ENCODE measurements around the gene IL3.

Gene IL3

DNA sequence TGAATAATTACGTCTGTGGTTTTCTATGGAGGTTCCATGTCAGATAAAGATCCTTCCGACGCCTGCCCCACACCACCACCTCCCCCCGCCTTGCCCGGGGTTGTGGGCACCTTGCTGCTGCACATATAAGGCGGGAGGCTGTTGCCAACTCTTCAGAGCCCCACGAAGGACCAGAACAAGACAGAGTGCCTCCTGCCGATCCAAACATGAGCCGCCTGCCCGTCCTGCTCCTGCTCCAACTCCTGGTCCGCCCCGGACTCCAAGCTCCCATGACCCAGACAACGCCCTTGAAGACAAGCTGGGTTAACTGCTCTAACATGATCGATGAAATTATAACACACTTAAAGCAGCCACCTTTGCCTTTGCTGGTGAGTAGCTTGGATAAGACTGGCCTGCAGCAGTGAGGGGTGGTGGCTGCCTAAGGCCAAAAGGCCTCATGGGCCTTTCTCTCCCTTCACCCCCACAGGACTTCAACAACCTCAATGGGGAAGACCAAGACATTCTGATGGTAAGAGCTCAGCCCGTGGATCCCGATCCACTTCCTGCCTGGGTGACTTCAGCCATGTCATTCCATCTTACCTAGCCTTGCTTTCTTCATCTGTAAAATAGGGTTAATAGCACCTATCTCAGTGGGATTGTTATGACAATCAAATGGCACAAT, at the start of gene IL3:
Gene IL3 (plus strand): TSS at position 155 of the 661 bp plus-strand sequence. CDS start 52 bp downstream, at position 207.
- no peak for DNase-seq (ENCODE audit: low read depth in 2 of 2)

DNA sequence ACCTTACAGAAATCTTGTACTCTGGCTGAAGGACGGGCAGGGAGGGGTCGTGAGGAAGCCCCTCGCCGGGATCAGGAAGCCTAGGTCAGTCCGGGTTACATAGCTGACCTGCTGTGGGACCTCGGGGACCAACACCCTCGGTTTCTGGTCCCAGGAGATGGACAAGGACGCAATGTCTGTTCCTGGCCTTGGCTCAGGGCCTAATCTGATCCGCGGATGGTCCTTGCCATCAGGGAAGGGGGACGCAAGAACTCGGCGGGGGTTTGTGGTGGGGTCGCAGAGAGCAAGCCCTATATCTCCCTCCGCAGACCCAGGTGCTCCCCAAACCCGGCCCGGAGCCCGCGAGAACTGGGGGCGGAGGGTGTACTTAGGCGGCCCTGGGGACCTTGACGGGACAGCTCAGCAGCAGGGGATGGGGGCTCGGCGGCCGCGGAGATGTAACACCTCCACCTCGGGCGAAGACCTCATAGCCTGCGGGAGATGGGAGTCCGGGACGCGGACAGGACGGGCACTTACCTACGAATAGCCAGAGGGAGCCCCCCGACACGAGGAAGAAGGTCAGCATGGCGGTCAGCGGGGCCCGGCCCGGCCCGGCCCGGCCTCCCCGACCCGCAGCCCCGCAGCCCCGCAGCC, 49.4 kb upstream of the IL3 start:
- no peak for DNase-seq (ENCODE audit: low read depth in 2 of 2)

DNA sequence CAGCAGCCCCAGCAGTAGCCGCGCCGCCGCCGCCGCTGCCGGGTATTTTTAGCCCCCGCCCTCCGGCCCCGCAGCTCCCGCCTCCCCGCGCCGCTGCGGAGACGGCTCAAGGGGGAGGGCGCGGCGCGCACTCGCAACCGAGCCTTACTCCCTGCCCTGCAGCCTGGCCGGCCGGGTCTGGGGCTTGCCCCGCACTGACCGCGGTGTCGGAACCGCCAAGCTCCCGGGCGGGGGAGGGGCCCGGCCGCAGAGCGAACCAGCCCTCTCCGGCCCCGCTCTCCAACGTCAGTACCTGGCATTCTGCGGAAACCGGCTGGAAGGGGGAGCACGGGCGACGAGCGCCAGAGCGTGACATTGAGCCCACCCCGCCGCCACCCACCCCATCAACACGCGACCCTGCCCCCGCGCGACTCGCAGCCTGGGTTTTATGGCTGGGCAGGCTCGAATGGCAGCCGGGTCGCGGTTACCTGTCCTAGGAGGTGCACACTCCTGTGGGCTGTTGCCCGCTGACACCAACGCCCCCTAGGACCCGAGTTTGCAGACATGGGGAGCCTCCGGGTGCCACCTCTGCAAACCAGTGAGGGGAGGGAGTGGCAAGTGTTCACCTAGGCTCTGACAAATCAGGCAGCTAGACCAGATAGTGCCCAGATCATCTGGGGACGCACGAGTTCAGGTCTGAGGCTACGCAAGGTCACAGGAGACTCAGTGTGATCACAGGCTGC, 48.7 kb upstream of the IL3 start, which contains the start of gene ACSL6:
Gene ACSL6 (minus strand): TSS at position 37 of the 722 bp plus-strand sequence. CDS start 105 bp downstream, outside the sequence.
- DNase-seq (ENCODE audit: low read depth in 2 of 2), result no peak

- DNase-seq (ENCODE audit: low read depth in 2 of 2), result no peak
Measured at GRCh38 chr5:132012371-132013005, 48.0 kb upstream of the IL3 start.

- no peak for DNase-seq (ENCODE audit: low read depth in 2 of 2)
Measured at GRCh38 chr5:132013006-132013689, 47.3 kb upstream of the IL3 start.

GRCh38 chr5:132013711-132014110, 46.7 kb upstream of the IL3 start:
- DNase-seq (ENCODE audit: low read depth in 2 of 2), result no peak

DNA sequence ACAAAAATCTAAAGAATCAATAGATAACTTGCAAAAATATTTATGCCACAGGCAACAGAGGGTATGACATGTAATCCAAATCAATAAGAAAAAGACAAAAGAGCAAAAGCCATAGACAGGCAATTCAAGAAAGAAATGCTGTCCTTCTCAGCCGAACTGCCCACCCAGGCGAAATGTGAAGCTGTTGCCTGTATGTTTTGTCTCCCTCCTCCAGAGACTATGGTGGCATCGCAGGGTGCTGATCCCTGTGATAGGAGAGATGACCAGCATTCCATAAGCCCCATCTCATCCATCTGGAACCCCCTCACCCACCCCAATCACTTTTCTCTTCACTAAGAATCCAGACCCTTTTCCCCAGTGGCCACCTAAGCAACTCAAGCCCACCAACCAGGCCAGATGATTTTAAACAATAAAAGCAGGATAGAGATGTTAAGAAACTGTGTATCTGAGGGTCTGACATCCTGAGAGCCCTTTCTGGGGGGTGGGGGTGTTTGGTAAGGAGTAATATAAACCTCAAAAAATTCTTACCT, 43.7 kb upstream of the IL3 start:
- DNase-seq (ENCODE audit: low read depth in 2 of 2), result no peak

DNA sequence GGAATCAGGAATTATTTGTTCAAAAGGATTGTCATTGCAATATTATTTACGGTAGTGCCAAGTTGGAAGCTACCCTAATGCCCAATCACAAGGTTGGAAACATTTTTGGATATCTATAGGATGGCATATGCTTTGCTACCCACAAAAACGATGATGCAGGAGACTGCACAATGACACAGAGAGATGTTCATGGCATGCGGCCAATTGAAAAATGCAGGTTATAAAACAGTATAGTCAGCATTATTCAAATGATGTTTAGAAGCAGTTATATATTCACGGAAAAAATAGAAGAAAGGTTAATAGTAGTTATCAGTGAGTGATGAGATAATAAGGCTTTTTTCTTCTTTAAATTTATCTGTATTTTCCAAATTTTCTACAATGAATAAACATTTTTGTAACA, 43.1 kb upstream of the IL3 start:
- DNase-seq (ENCODE audit: low read depth in 2 of 2), result no peak

DNA sequence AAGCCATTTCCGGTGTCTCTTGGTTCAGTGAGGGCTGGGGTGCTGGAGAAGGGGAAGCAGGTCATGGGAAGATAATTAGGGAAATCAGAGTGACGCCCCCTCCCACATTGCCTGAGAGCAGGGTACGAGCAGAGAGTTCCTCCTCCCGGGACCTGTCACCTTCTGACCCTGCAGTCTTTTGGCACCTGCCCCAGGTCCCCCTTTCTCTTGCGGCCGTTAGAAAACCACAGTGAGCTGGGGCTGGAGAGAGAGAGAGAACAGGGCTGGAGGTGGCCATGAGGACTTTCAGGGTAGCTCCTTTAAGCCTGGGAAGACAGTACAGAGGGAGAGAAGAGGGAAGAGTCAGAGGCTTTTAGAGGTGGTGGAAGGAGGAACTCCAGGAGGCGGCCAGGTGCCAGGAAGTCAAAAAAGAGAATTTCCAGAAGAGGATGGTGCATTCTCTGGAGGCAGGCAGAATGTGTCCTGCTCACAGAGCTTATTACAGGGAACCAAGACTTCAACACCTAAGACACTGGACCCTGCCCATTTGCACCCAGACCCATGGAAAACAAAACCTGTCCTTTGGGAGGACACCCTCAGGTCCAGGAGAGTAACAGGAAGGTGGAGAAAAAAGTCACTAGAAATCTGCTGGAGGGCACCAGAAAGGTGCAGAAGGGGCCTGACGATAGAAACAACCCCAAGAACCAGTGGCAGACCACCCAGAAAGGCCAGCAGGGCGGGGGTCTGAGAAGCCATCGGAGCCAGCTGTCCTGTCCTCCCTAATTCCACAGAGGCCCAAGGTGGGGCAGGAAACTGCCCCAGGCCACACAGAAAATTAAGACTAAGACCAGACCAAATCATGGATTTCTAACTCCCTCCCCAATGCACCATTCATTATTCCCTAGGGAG, 42.5 kb upstream of the IL3 start:
- DNase-seq (ENCODE audit: low read depth in 2 of 2), result no peak

- DNase-seq (ENCODE audit: low read depth in 2 of 2), result no peak
Measured at GRCh38 chr5:132019337-132019736, 41.1 kb upstream of the IL3 start.

- DNase-seq (ENCODE audit: low read depth in 2 of 2), result peak in 1 of 2 donors; percentile 34
Measured at GRCh38 chr5:132019857-132020555, 40.4 kb upstream of the IL3 start.

DNA sequence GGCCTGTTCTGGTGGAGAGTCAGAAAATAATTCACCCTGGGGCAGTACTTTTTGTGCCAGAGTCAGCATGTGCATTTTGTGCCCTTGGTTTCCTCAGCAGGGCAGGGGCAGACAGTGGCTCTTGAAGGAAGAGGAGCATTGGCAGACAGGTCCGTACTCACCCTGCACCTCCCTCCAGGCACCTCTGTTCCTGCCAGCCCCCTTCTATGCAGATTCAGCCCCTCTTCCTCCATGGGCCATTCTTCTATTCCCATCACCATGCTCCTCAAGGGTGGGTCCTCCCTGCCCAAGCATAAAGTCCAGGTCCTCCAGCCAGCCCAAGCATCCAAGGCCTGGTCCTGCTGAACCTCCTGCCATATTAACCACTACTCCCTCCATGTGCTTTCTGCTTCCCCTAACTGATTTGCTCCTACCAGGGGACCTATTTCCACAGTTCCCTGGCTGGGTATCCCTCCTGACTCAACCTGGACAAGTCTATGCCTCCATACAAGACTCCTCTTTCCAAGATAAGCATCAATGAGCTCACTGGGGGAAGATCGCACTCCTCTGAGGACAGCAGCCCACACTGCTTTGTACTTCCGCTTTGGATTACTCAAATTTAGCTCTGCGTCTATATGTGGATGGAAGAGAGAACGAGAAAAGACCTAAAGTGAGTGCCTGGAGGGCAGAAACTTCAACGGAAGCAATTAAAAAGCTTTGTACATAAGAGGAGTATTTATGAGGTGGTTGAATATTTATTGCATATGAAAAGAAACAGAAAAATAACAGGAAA, 39.7 kb upstream of the IL3 start:
- no peak for DNase-seq (ENCODE audit: low read depth in 2 of 2)

DNA sequence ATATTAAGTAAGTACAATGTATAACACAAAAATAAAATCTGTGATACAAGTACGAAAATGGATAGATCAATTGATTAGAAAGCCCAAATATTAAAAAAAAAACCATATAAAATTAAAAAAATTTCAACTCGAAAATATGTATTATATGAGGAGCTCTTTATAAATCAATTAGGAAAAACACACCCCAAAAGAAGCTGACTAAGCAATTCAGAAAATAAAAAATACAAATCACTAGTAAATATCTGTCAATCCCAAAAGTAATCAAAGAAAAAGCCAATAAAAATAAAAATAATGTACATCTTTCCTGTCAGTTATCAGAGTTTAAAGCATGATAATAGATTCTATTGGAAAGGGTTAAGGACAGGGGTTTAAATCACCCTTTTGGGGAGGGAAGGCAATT, 38.8 kb upstream of the IL3 start:
- DNase-seq (ENCODE audit: low read depth in 2 of 2), result no peak

DNA sequence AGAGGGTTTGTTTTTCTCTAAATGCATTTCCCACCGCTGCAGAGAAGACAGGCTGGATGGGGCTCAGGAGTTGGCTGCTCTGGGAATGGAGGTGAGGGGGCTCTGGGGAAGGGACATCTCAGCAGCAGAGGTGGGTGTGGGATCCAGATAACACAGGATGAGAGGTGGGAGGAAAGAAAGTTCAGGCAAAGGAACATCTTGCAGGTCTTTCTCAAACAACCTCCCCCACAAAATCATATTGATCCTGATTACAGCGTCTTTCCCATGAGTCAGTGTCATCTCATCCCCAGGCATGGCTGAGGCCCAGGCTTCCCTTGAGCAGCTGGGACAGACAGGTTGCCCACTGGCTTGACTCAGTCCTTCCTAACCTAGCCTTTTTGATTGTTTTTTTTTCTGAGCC, 37.7 kb upstream of the IL3 start:
- no peak for DNase-seq (ENCODE audit: low read depth in 2 of 2)

DNA sequence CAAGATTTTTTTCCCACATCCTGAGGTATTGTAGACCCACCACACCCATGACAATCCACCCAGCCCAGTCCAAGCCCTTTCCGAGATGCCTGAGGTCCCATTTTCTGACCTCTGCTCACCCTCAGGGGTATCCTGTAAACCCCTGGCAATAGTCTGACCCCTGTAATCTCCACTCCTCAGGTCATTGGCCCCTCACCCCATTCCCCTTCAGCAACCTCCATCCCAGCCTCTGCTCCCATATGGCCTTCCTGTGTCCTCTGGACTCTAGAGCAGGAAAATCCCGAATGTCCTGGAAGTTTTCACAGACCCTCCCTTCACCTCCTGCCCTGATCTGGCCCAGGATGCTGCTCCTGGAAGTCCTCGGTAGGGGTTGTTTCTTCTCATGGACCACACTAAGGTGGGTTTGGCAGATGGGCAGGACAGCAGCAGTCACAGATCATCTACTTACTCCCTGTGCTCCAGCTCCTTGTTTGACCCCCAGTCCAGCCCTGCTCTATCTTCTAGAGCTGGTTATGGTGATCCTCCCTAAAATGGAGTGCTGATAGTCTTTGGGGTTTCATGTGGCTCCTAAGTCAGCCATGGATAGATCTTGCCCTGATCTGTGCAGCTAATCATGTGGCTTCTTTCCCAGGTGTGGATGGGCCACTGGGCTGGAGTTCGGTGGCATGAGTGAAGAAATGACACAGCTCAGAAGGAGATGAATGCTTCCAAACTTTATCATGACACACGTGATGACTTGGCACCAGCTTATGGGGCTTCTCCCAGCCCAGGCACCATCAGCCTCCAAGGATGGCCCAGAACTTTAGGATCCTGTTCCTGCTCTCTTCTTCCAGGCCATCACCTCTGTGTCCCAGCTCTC, 37.0 kb upstream of the IL3 start:
- DNase-seq (ENCODE audit: low read depth in 2 of 2), result no peak

DNA sequence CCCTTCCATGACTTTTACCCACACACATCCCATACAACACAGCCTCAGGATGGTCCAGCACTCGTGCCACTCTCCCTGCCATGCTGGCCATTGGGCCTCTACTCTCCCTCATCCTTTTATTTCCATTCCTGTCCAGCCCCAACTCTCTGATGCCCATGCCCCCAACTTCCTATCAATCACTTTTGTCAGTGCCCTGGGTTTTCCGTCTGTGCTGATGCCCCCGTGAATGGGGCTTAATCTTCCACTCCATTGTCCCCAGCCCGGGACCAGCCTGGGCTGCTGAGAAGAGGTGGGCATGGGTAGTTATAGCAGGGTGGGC, 36.4 kb upstream of the IL3 start:
- DNase-seq (ENCODE audit: low read depth in 2 of 2), result no peak

GRCh38 chr5:132024789-132025402, 35.6 kb upstream of the IL3 start:
- no peak for DNase-seq (ENCODE audit: low read depth in 2 of 2)

DNA sequence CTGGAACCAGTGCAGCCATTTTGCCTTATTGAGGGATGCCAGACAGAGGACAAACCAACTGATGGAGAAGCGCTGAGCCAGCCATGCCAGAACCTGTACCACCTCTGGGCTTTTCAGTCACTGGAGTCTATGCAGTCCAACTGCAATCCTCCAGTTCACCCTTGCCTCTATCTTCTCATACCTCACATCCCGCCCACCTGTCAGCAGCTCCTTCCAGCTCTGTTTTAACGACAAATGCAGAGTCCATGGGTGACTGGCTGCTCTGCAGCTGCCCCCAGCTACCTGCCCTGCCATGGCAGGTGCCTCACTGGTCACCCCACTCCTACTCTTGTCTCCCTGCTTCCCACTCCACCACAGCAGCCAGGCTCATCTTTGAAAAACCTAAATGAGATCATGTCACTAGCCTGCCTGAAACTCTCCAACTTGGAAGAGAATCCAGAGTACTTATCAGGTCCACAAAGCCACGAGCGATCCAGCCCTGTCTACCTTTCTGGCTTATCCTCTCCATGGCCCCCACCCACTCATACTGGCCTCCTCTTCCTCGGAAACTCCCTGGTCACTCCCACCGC, 35.0 kb upstream of the IL3 start:
- no peak for DNase-seq (ENCODE audit: low read depth in 2 of 2)
